GM23248 (cell line): Measurements from ENCODE around the gene KCNG4.

ENCODE experiments used
- EZH2 ChIP-seq: fragments of 200-600 bp; sonication (generic); IDR thresholded peaks from 2 replicates; pipeline ENCODE4 v1.6.1; 2018; ENCODE audit warnings: antibody characterized with exemption, mild to moderate bottlenecking; ENCODE audit not compliant: insufficient read depth, poor library complexity, severe bottlenecking
- EZH2phosphoT487 ChIP-seq: fragments of 200-600 bp; sonication (generic); IDR thresholded peaks from 2 replicates; pipeline ENCODE4 v1.6.1; 2018; ENCODE audit warnings: antibody characterized with exemption, moderate library complexity, mild to moderate bottlenecking, low read depth; ENCODE audit not compliant: insufficient read depth

DNA sequence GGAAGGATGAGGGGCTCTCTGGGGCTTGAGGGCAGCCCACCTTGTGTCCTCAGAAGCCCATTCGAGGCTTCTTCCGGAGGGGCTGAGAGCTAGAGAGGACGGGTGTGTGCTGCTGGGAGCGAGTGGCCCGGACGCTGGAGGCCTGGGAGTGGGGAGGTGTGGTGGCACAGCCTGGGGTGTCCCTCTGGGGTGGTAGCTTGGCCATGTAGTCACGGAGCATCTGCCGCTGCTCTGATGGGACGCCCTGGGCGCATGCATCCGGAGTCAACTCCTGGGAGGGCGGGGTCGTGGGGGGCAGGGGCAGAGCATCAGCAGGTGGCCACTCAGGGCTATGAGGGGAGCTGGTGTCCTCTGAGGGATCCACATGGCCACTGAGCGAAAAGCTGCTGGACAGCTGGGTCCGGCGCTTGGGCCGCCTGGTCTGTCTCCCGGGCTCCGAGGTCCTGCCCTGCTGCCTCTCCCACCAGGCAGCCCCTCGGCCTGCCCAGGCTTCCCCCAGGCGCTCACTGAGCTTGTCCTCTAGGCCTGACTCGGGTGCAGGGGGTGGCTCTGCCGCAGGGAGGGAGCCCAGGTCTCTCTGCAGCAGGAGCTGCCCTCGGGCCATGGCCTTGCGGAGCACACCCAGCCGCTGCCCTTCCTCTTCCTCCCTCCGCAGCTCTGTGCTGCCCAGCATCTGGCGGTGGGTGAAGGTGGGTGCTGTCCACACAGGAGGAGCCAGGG, 60.8 kb downstream of the KCNG4 start:
- TF ChIP-seq EZH2, result no peak
- TF ChIP-seq EZH2phosphoT487, result no peak
